HEK293 (cell line): ENCODE results near the gene BTG4.

ENCODE experiments used
- CTCF ChIA-PET: fragments of 350-600 bp; formaldehyde crosslinking; extraction: SDS; loops from one replicate; lab custom pipeline; 2021; ENCODE audit warnings: antibody characterized with exemption; lab: Yijun Ruan, JAX
- POLR2A ChIA-PET: fragments of 300-600 bp; formaldehyde crosslinking; extraction: SDS; loops from one replicate; lab custom pipeline; 2020; ENCODE audit warnings: antibody characterized with exemption, inconsistent platforms; lab: Yijun Ruan, JAX
- H3K27ac ChIP-seq: fragments of 200-500 bp; sonication (Bioruptor generic); 2 replicates; pipeline ENCODE4 v1.5.1; 2014; ENCODE audit warnings: low read depth, low read length, control low read depth, inconsistent platforms; ENCODE audit errors: extremely low read depth
- H3K36me3 ChIP-seq, 2 experiments: fragments of 200-500 bp in 1 of 2; sonication (Bioruptor generic) in 1 of 2; 1 replicate in 1 of 2; 2 replicates in 1 of 2; pipeline ENCODE4 v1.5.1; 2014 to 2017; ENCODE audit warnings: inconsistent platforms in 2 of 2, low read length in 2 of 2; ENCODE audit not compliant: control insufficient read depth in 2 of 2, insufficient read depth in 1 of 2
- H3K4me1 ChIP-seq: fragments of 200-500 bp; sonication (Bioruptor generic); 2 replicates; pipeline ENCODE4 v1.5.1; 2014; ENCODE audit warnings: mild to moderate bottlenecking, low read length, inconsistent platforms; ENCODE audit not compliant: control insufficient read depth, insufficient read depth
- H3K4me3 ChIP-seq: 2 replicates; pipeline ENCODE4 v1.5.1; 2011; ENCODE audit warnings: low read depth, mild to moderate bottlenecking, control low read depth, low read length, moderate library complexity
- H3K9me3 ChIP-seq: fragments of 200-500 bp; sonication (Bioruptor generic); 2 replicates; pipeline ENCODE4 v1.5.1; 2014; ENCODE audit warnings: low read depth, low read length, inconsistent platforms; ENCODE audit not compliant: control insufficient read depth, insufficient read depth
- GFI1B ChIP-seq: fragments of 450-650 bp; formaldehyde crosslinking; IDR thresholded peaks from 2 replicates; pipeline ENCODE4 v1.5.1; 2016; ENCODE audit warnings: missing biosample characterization, missing genetic modification characterization
- GLIS2 ChIP-seq: fragments of 450-650 bp; formaldehyde crosslinking; IDR thresholded peaks from 2 replicates; pipeline ENCODE4 v1.5.1; 2016; ENCODE audit warnings: missing biosample characterization, missing genetic modification characterization
- HOXD13 ChIP-seq: sonication (generic); formaldehyde crosslinking; IDR thresholded peaks from 2 replicates; pipeline ENCODE4 v1.8.0; 2022; ENCODE audit warnings: missing genetic modification reagents, borderline replicate concordance
- REST ChIP-seq: fragments of 450-650 bp; formaldehyde crosslinking; IDR thresholded peaks from 2 replicates; pipeline ENCODE4 v1.5.1; 2016; ENCODE audit warnings: missing biosample characterization, missing genetic modification characterization
- SETDB1 ChIP-seq: IDR thresholded peaks from one replicate; pipeline ENCODE4 v1.6.1; 2017; ENCODE audit warnings: mild to moderate bottlenecking, low read length, moderate library complexity, mixed read lengths; ENCODE audit not compliant: insufficient read length
- WT1 ChIP-seq: fragments of 450-650 bp; formaldehyde crosslinking; IDR thresholded peaks from 2 replicates; pipeline ENCODE4 v1.5.1; 2016; ENCODE audit warnings: missing biosample characterization, missing genetic modification characterization
- ZBTB1 ChIP-seq: fragments of 450-650 bp; formaldehyde crosslinking; IDR thresholded peaks from 2 replicates; pipeline ENCODE4 v1.5.1; 2016; ENCODE audit warnings: missing biosample characterization, missing genetic modification characterization
- ZNF148 ChIP-seq: fragments of 450-650 bp; formaldehyde crosslinking; IDR thresholded peaks from 2 replicates; pipeline ENCODE4 v1.5.0; 2017; ENCODE audit warnings: missing biosample characterization, missing genetic modification characterization, borderline replicate concordance
- ZNF324 ChIP-seq: fragments of 450-650 bp; formaldehyde crosslinking; IDR thresholded peaks from 2 replicates; pipeline ENCODE4 v1.5.1; 2016; ENCODE audit warnings: missing biosample characterization, missing genetic modification characterization
- ZNF366 ChIP-seq: fragments of 450-650 bp; formaldehyde crosslinking; conservative IDR thresholded peaks from 2 replicates; pipeline ENCODE4 v1.5.1; 2016; ENCODE audit warnings: missing biosample characterization, missing genetic modification characterization
- ZNF404 ChIP-seq: fragments of 450-650 bp; formaldehyde crosslinking; IDR thresholded peaks from 2 replicates; pipeline ENCODE4 v1.5.1; 2017; ENCODE audit warnings: missing biosample characterization, missing genetic modification characterization
- ZNF473 ChIP-seq: fragments of 450-650 bp; formaldehyde crosslinking; IDR thresholded peaks from 2 replicates; pipeline ENCODE4 v1.5.1; 2017; ENCODE audit warnings: missing biosample characterization, missing genetic modification characterization
- ZNF510 ChIP-seq: fragments of 450-650 bp; formaldehyde crosslinking; IDR thresholded peaks from 2 replicates; pipeline ENCODE4 v1.5.1; 2018; ENCODE audit warnings: mild to moderate bottlenecking, missing genetic modification characterization, missing biosample characterization; ENCODE audit not compliant: insufficient replicate concordance
- ZNF548 ChIP-seq: fragments of 450-650 bp; formaldehyde crosslinking; IDR thresholded peaks from 2 replicates; pipeline ENCODE4 v1.5.1; 2016; ENCODE audit warnings: missing biosample characterization, missing genetic modification characterization
- ZNF610 ChIP-seq: fragments of 450-650 bp; formaldehyde crosslinking; IDR thresholded peaks from 2 replicates; pipeline ENCODE4 v1.5.1; 2016; ENCODE audit warnings: missing biosample characterization, missing genetic modification characterization, borderline replicate concordance
- ZNF747 ChIP-seq: fragments of 450-650 bp; formaldehyde crosslinking; IDR thresholded peaks from 2 replicates; pipeline ENCODE4 v1.5.1; 2016; ENCODE audit warnings: missing biosample characterization, missing genetic modification characterization
- ZNF776 ChIP-seq: fragments of 450-650 bp; formaldehyde crosslinking; IDR thresholded peaks from 2 replicates; pipeline ENCODE4 v1.5.0; 2017; ENCODE audit warnings: missing biosample characterization, missing genetic modification characterization, borderline replicate concordance
- ZNF837 ChIP-seq: fragments of 450-650 bp; formaldehyde crosslinking; IDR thresholded peaks from 2 replicates; pipeline ENCODE4 v1.5.1; 2016; ENCODE audit warnings: missing biosample characterization, missing genetic modification characterization
- TF ChIP-seq, protein P1 (sequence below): fragments of 450-650 bp; formaldehyde crosslinking; IDR thresholded peaks from 2 replicates; pipeline ENCODE4 v1.5.1; 2016; ENCODE audit warnings: missing biosample characterization, missing genetic modification characterization, borderline replicate concordance
- TF ChIP-seq, protein P2 (sequence below): fragments of 450-650 bp; formaldehyde crosslinking; IDR thresholded peaks from 2 replicates; pipeline ENCODE4 v1.5.1; 2016; ENCODE audit warnings: missing biosample characterization, missing genetic modification characterization
- TF ChIP-seq, protein P3 (sequence below): fragments of 450-650 bp; formaldehyde crosslinking; IDR thresholded peaks from 2 replicates; pipeline ENCODE4 v1.5.1; 2017; ENCODE audit warnings: missing biosample characterization, mild to moderate bottlenecking, missing genetic modification characterization, moderate library complexity

The BTG4 gene

DNA sequence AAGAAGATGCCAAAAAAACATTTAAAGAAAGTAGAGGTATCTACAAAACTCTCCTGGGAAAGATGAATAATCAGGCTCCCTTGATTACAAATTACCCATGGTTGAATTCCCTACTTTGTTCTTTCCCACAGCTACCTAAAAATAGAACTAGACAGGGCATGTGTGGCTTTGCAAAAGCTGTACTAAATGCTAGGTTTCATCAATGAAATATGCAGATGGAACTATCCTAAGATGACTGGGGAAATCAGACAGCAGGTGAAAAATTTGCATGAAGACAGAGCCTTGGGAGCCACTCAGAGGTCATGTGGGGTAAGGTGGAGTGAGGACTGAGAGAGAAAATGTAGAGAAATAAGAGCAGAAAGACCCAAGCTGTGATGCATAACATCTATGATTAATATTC is 43.1 kb upstream of the BTG4 start (continued):
- TF ChIP-seq, protein P1, sequence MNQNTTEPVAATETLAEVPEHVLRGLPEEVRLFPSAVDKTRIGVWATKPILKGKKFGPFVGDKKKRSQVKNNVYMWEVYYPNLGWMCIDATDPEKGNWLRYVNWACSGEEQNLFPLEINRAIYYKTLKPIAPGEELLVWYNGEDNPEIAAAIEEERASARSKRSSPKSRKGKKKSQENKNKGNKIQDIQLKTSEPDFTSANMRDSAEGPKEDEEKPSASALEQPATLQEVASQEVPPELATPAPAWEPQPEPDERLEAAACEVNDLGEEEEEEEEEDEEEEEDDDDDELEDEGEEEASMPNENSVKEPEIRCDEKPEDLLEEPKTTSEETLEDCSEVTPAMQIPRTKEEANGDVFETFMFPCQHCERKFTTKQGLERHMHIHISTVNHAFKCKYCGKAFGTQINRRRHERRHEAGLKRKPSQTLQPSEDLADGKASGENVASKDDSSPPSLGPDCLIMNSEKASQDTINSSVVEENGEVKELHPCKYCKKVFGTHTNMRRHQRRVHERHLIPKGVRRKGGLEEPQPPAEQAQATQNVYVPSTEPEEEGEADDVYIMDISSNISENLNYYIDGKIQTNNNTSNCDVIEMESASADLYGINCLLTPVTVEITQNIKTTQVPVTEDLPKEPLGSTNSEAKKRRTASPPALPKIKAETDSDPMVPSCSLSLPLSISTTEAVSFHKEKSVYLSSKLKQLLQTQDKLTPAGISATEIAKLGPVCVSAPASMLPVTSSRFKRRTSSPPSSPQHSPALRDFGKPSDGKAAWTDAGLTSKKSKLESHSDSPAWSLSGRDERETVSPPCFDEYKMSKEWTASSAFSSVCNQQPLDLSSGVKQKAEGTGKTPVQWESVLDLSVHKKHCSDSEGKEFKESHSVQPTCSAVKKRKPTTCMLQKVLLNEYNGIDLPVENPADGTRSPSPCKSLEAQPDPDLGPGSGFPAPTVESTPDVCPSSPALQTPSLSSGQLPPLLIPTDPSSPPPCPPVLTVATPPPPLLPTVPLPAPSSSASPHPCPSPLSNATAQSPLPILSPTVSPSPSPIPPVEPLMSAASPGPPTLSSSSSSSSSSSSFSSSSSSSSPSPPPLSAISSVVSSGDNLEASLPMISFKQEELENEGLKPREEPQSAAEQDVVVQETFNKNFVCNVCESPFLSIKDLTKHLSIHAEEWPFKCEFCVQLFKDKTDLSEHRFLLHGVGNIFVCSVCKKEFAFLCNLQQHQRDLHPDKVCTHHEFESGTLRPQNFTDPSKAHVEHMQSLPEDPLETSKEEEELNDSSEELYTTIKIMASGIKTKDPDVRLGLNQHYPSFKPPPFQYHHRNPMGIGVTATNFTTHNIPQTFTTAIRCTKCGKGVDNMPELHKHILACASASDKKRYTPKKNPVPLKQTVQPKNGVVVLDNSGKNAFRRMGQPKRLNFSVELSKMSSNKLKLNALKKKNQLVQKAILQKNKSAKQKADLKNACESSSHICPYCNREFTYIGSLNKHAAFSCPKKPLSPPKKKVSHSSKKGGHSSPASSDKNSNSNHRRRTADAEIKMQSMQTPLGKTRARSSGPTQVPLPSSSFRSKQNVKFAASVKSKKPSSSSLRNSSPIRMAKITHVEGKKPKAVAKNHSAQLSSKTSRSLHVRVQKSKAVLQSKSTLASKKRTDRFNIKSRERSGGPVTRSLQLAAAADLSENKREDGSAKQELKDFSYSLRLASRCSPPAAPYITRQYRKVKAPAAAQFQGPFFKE (tag by site-specific recombination) = no peak
- TF ChIP-seq ZNF776 (tag by site-specific recombination) (no peak), GLIS2 (tag by site-specific recombination) (no peak), ZNF366 (tag by site-specific recombination) (no peak), WT1 (no peak), ZNF747 (tag by site-specific recombination) (no peak), ZNF548 (tag by site-specific recombination) (no peak), REST (tag by site-specific recombination) (no peak), HOXD13 (CRISPR knock-in tag) (no peak), ZBTB1 (tag by site-specific recombination) (no peak), SETDB1 (no peak)
- TF ChIP-seq, protein P2, sequence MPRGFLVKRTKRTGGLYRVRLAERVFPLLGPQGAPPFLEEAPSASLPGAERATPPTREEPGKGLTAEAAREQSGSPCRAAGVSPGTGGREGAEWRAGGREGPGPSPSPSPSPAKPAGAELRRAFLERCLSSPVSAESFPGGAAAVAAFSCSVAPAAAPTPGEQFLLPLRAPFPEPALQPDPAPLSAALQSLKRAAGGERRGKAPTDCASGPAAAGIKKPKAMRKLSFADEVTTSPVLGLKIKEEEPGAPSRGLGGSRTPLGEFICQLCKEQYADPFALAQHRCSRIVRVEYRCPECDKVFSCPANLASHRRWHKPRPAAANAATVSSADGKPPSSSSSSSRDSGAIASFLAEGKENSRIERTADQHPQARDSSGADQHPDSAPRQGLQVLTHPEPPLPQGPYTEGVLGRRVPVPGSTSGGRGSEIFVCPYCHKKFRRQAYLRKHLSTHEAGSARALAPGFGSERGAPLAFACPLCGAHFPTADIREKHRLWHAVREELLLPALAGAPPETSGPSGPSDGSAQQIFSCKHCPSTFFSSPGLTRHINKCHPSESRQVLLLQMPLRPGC (tag by site-specific recombination) = no peak

- ChIA-PET CTCF (interaction anchor here (0.6 to 1.6 kb wide), 2 partner anchors 12 to 204 kb away, joined by 3 to 5 read pairs; no protein-coding TSS in a partner anchor), POLR2A (interaction anchor here (0.6 kb wide), 2 partner anchors 50 to 256 kb away, joined by 4 to 5 read pairs; no protein-coding TSS in a partner anchor)
- H3K27ac ChIP-seq = no peak overlapping the region
- no peaks in the 10 kb centered on the region for H3K4me1 ChIP-seq
- H3K9me3 ChIP-seq = no peaks in the 10 kb centered on the region
- no peak overlapping the region for H3K4me3 ChIP-seq
- peaks cover 0 to 53% of the 10 kb centered on the region in 2 experiments; a peak in 1 of 3 replicates for H3K36me3 ChIP-seq
- TF ChIP-seq ZNF837 (no peak), GFI1B (no peak), ZNF404 (tag by site-specific recombination) (no peak), ZNF324 (no peak), ZNF610 (tag by site-specific recombination) (no peak), ZNF510 (tag by site-specific recombination) (no peak), ZNF473 (no peak), ZNF148 (tag by site-specific recombination) (no peak)
- TF ChIP-seq, protein P3, sequence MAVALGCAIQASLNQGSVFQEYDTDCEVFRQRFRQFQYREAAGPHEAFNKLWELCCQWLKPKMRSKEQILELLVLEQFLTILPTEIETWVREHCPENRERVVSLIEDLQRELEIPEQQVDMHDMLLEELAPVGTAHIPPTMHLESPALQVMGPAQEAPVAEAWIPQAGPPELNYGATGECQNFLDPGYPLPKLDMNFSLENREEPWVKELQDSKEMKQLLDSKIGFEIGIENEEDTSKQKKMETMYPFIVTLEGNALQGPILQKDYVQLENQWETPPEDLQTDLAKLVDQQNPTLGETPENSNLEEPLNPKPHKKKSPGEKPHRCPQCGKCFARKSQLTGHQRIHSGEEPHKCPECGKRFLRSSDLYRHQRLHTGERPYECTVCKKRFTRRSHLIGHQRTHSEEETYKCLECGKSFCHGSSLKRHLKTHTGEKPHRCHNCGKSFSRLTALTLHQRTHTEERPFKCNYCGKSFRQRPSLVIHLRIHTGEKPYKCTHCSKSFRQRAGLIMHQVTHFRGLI (tag by site-specific recombination) = no peak
These were observed 42.3 kb upstream of the BTG4 start for GRCh38 chr11:111554532-111554931.
